H9 (cell line): Measurements from ENCODE around the gene CLEC11A. TPM values are rescaled to one million over a fixed set of nuclear protein-coding genes. Genes with fewer than 3 reads are reported as not detected.

ENCODE experiments used
- DNase-seq: peaks from one replicate; pipeline ENCODE4 v3.0.0-alpha.2; 2017
- H2AFZ ChIP-seq: one replicate; pipeline ENCODE4 v1.6.1; 2013; ENCODE audit warnings: mild to moderate bottlenecking, low read length, control low read depth, moderate library complexity
- H2AK5ac ChIP-seq: 2 replicates; pipeline ENCODE4 v1.6.1; 2013; ENCODE audit warnings: low read length, control low read depth, mixed read lengths; ENCODE audit not compliant: insufficient read length
- H2BK120ac ChIP-seq: one replicate; pipeline ENCODE4 v1.6.1; 2013; ENCODE audit warnings: low read depth, mild to moderate bottlenecking, low read length, control low read depth, inconsistent platforms; ENCODE audit not compliant: poor library complexity, severe bottlenecking
- H2BK12ac ChIP-seq: 2 replicates; pipeline ENCODE4 v1.6.1; 2013; ENCODE audit warnings: low read length, control low read depth, mixed read lengths, low read depth; ENCODE audit not compliant: insufficient read length
- H2BK15ac ChIP-seq: 2 replicates; pipeline ENCODE4 v1.6.1; 2013; ENCODE audit warnings: low read depth, low read length, control low read depth
- H2BK20ac ChIP-seq: one replicate; pipeline ENCODE4 v1.6.1; 2013; ENCODE audit warnings: low read depth, mild to moderate bottlenecking, low read length, control low read depth, inconsistent platforms; ENCODE audit not compliant: poor library complexity, severe bottlenecking
- H2BK5ac ChIP-seq: 2 replicates; pipeline ENCODE4 v1.6.1; 2013; ENCODE audit warnings: low read length, control low read depth, mixed read lengths; ENCODE audit not compliant: insufficient read length
- H3K14ac ChIP-seq: 2 replicates; pipeline ENCODE4 v1.6.1; 2013; ENCODE audit warnings: low read length, control low read depth; ENCODE audit not compliant: insufficient read depth
- H3K18ac ChIP-seq: 2 replicates; pipeline ENCODE4 v1.6.1; 2013; ENCODE audit warnings: low read depth, mild to moderate bottlenecking, mixed read lengths, low read length, control low read depth; ENCODE audit not compliant: insufficient read length
- H3K23ac ChIP-seq: 2 replicates; pipeline ENCODE4 v1.6.1; 2013; ENCODE audit warnings: low read length, control low read depth, mixed read lengths, low read depth; ENCODE audit not compliant: insufficient read length
- H3K23me2 ChIP-seq: 2 replicates; pipeline ENCODE4 v1.6.1; 2013; ENCODE audit warnings: low read depth, mild to moderate bottlenecking, mixed read lengths, low read length, control low read depth; ENCODE audit not compliant: insufficient read length, poor library complexity, severe bottlenecking
- H3K27ac ChIP-seq: 2 replicates; pipeline ENCODE4 v1.5.1; 2013; ENCODE audit warnings: low read length, control low read depth, mixed read lengths, low read depth; ENCODE audit not compliant: insufficient read length
- H3K27me3 ChIP-seq: 2 replicates; pipeline ENCODE4 v1.6.1; 2013; ENCODE audit warnings: low read length, control low read depth, inconsistent platforms; ENCODE audit not compliant: insufficient read depth
- H3K4ac ChIP-seq: 2 replicates; pipeline ENCODE4 v1.6.1; 2013; ENCODE audit warnings: low read depth, mild to moderate bottlenecking, control low read depth, inconsistent platforms, low read length, moderate library complexity
- H3K4me1 ChIP-seq: 2 replicates; pipeline ENCODE4 v1.6.1; 2013; ENCODE audit warnings: low read length, control low read depth, inconsistent platforms; ENCODE audit not compliant: insufficient read depth
- H3K4me2 ChIP-seq: 2 replicates; pipeline ENCODE4 v1.6.1; 2013; ENCODE audit warnings: low read length, control low read depth, mixed read lengths; ENCODE audit not compliant: insufficient read length, insufficient read depth
- H3K56ac ChIP-seq: 2 replicates; pipeline ENCODE4 v1.6.1; 2013; ENCODE audit warnings: low read depth, mild to moderate bottlenecking, mixed read lengths, low read length, control low read depth; ENCODE audit not compliant: insufficient read length
- H3K79me1 ChIP-seq: 2 replicates; pipeline ENCODE4 v1.6.1; 2013; ENCODE audit warnings: low read depth, mild to moderate bottlenecking, moderate library complexity, low read length, control low read depth, inconsistent platforms; ENCODE audit not compliant: insufficient read depth, poor library complexity, severe bottlenecking
- H3K79me2 ChIP-seq: 2 replicates; pipeline ENCODE4 v1.6.1; 2013; ENCODE audit warnings: low read length, control low read depth, inconsistent platforms; ENCODE audit not compliant: insufficient read depth
- H3K9ac ChIP-seq: 2 replicates; pipeline ENCODE4 v1.6.1; 2013; ENCODE audit warnings: low read length, control low read depth, mixed read lengths; ENCODE audit not compliant: insufficient read length; ENCODE audit errors: extremely low read depth
- H3K9me3 ChIP-seq: one replicate; pipeline ENCODE4 v1.6.1; 2013; ENCODE audit warnings: low read depth, low read length, inconsistent platforms; ENCODE audit not compliant: control insufficient read depth
- H3T11ph ChIP-seq: one replicate; pipeline ENCODE4 v1.6.1; 2013; ENCODE audit warnings: mild to moderate bottlenecking, low read length, control low read depth, inconsistent platforms
- H4K20me1 ChIP-seq: one replicate; pipeline ENCODE4 v1.6.1; 2013; ENCODE audit not compliant: control insufficient read depth, insufficient read length, insufficient read depth
- H4K5ac ChIP-seq: 2 replicates; pipeline ENCODE4 v1.6.1; 2013; ENCODE audit warnings: low read depth, mild to moderate bottlenecking, mixed read lengths, low read length, control low read depth; ENCODE audit not compliant: insufficient read length
- H4K8ac ChIP-seq: replicated peaks from 2 replicates; pipeline ENCODE4 v1.6.1; 2013; ENCODE audit warnings: low read length, control low read depth, mixed read lengths, low read depth; ENCODE audit not compliant: insufficient read length
- H4K91ac ChIP-seq: 2 replicates; pipeline ENCODE4 v1.6.1; 2013; ENCODE audit warnings: low read depth, mild to moderate bottlenecking, moderate library complexity, mixed read lengths, low read length, control low read depth; ENCODE audit not compliant: insufficient read length
- H3K27ac Mint-ChIP-seq, 3 experiments: 2 replicates in 2 of 3; 3 replicates in 1 of 3; pipeline ENCODE4 v1.8.0; 2020 to 2021; ENCODE audit warnings: mixed read lengths in 3 of 3, mild to moderate bottlenecking in 1 of 3, moderate library complexity in 1 of 3
- H3K27me3 Mint-ChIP-seq: 2 replicates; pipeline ENCODE4 v1.8.0; 2021; ENCODE audit warnings: low read depth, mild to moderate bottlenecking, moderate library complexity, mixed read lengths
- H3K36me3 Mint-ChIP-seq, 3 experiments: 2 replicates in 2 of 3; 3 replicates in 1 of 3; pipeline ENCODE4 v1.8.0; 2020 to 2021; ENCODE audit warnings: low read depth in 3 of 3, mixed read lengths in 3 of 3; ENCODE audit not compliant: insufficient read depth in 1 of 3
- H3K4me1 Mint-ChIP-seq, 2 experiments: 2 replicates each; pipeline ENCODE4 v1.8.0; 2020; ENCODE audit warnings: mixed read lengths in 2 of 2
- H3K4me3 Mint-ChIP-seq, 2 experiments: 2 replicates in 1 of 2; 3 replicates in 1 of 2; pipeline ENCODE4 v1.8.0; 2020 to 2021; ENCODE audit warnings: mild to moderate bottlenecking in 2 of 2, mixed read lengths in 2 of 2, moderate library complexity in 1 of 2
- H3K9me3 Mint-ChIP-seq, 2 experiments: 2 replicates in 1 of 2; 3 replicates in 1 of 2; pipeline ENCODE4 v1.8.0; 2020; ENCODE audit warnings: mild to moderate bottlenecking in 2 of 2, mixed read lengths in 2 of 2, moderate library complexity in 1 of 2
- WGBS: extraction: QIAGEN DNeasy Blood & Tissue Kit; methylation state at CpG from one replicate; pipeline ENCODE4 v1.1.7; 2013; ENCODE audit warnings: missing lambda C conversion rate, low lambda C conversion rate, mixed read lengths; ENCODE audit not compliant: insufficient read length; ENCODE audit errors: extremely low coverage; 5-methylcytosine and 5-hydroxymethylcytosine counted together
- total RNA-seq: library from RNA; stranded (reverse); gene quantifications from 2 replicates; pipeline ENCODE4 v1.2.1, GENCODE V29; 2021
- TF ChIP-seq, protein P1 (sequence below): fragments of 200-600 bp; sonication (generic); conservative IDR thresholded peaks from 3 replicates; pipeline ENCODE4 v1.8.0; 2021; ENCODE audit warnings: antibody characterized with exemption, mild to moderate bottlenecking

Gene CLEC11A
- total RNA-seq, 1 experiment from 2014 or later: 3.9 TPM

DNA sequence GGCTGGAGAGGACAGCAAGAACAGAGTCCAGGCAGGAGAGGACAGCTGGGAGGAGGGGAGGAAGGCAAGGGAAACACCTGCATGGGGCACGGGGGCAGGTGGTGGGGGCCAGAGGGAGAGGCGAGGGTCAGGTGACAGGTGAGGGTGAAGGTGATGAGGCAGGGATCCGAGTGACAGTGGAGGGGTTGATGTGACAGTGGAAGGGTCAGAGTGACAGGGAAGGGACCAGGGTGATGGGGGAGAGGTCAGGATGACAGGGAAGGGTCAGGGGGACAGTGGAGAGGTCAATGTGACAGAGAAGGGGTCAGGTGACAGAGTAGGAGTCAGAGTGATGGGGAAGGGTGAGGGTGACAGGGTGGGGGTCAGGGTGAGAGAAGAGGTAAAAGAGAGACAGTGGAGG lies 44.8 kb upstream of the CLEC11A start:
- TF ChIP-seq, protein P1, sequence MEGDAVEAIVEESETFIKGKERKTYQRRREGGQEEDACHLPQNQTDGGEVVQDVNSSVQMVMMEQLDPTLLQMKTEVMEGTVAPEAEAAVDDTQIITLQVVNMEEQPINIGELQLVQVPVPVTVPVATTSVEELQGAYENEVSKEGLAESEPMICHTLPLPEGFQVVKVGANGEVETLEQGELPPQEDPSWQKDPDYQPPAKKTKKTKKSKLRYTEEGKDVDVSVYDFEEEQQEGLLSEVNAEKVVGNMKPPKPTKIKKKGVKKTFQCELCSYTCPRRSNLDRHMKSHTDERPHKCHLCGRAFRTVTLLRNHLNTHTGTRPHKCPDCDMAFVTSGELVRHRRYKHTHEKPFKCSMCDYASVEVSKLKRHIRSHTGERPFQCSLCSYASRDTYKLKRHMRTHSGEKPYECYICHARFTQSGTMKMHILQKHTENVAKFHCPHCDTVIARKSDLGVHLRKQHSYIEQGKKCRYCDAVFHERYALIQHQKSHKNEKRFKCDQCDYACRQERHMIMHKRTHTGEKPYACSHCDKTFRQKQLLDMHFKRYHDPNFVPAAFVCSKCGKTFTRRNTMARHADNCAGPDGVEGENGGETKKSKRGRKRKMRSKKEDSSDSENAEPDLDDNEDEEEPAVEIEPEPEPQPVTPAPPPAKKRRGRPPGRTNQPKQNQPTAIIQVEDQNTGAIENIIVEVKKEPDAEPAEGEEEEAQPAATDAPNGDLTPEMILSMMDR: no peak
- Histone ChIP-seq H2BK12ac (no peak overlapping the region), H3K9me3 (no peaks in the 10 kb centered on the region), H2AK5ac (no peak overlapping the region), H3K27me3 (peaks cover 11% of the 10 kb centered on the region), H3K18ac (peak overlapping the region; percentile 17), H2BK20ac (no peak overlapping the region), H3K27ac (no peak overlapping the region), H3K4me2 (peak overlapping the region; percentile 34), H3K4ac (no peak overlapping the region), H4K91ac (no peak overlapping the region), H2BK15ac (no peak overlapping the region), H3K56ac (no peak overlapping the region), H2BK120ac (no peak overlapping the region), H4K8ac (no peak overlapping the region), H3K4me1 (peaks cover 14% of the 10 kb centered on the region; the same call in 1 of the 2 replicates), H3K23ac (no peak overlapping the region), H3T11ph (no peak overlapping the region), H4K20me1 (no peaks in the 10 kb centered on the region), H3K79me1 (no peaks in the 10 kb centered on the region), H3K23me2 (peaks cover 3% of the 10 kb centered on the region), H4K5ac (no peak overlapping the region), H2AFZ (no peak overlapping the region), H3K9ac (no peak overlapping the region), H2BK5ac (no peak overlapping the region), H3K14ac (no peak overlapping the region), H3K79me2 (no peaks in the 10 kb centered on the region)
- H3K36me3 Mint-ChIP-seq: peaks cover 0 to 2% (median 0%) of the 10 kb centered on the region in 3 experiments; a peak in 1 of 7 replicates
- H3K4me3 Mint-ChIP-seq: peak overlapping the region in 1 of 2 experiments; percentile 48; a peak in 2 of 5 replicates
- peaks cover 15 to 26% of the 10 kb centered on the region in 2 experiments for H3K4me1 Mint-ChIP-seq
- DNase-seq: no peak
- peaks cover 86% of the 10 kb centered on the region for H3K27me3 Mint-ChIP-seq
- peaks cover 3 to 15% of the 10 kb centered on the region in 2 experiments; a peak in 3 of 5 replicates for H3K9me3 Mint-ChIP-seq
- no CpG with 5 or more reads among the region's 3 CpGs for WGBS
- no peak overlapping the region for H3K27ac Mint-ChIP-seq
